K562 (cell line): Measurements from ENCODE around the gene GOLT1A. TPM values are rescaled to one million over a fixed set of nuclear protein-coding genes. Genes with fewer than 3 reads are reported as not detected.

ENCODE experiments used
- ATAC-seq: fragments of 200-7000 bp; cut with Tn5 transposase; 3 replicates; pipeline ENCODE4 v1.9.1; 2020; ENCODE audit warnings: moderate library complexity
- BruUV-seq: library from RNA; stranded (reverse); fragments of 400-500 nt; replicated peaks from 2 replicates; lab custom pipeline; 2021; lab: Mats Ljungman, UMichigan
- CTCF ChIA-PET: fragments of 300-600 bp; formaldehyde crosslinking; extraction: SDS; loops from one replicate; lab custom pipeline; 2021; ENCODE audit warnings: low intra/inter-chr PET ratio; lab: Yijun Ruan, JAX
- POLR2A ChIA-PET: fragments of 300-600, 350-650 bp; sonication (Branson Sonifier 250); formaldehyde crosslinking; extraction: SDS; loops from one replicate; lab custom pipeline; 2021; ENCODE audit warnings: antibody characterized with exemption, inconsistent platforms; lab: Yijun Ruan, JAX
- DNase-seq, 4 experiments: peaks; one replicate each; pipeline versions ENCODE4 v3.0.0 to v3.0.0-alpha.2; 2011 to 2018; ENCODE audit warnings: low spot score in 3 of 4, mixed read lengths in 3 of 4; ENCODE audit errors: extremely low read depth in 1 of 4
- FAIRE-seq: peaks from 2 replicates; lab custom pipeline; 2011; peaks lifted over from hg19 to GRCh38; lab: Jason Lieb, UNC
- H2AFZ ChIP-seq: 2 replicates; pipeline ENCODE4 v1.6.0; 2011; ENCODE audit warnings: low read depth, low read length, control low read depth, inconsistent platforms
- H3K27ac ChIP-seq: fragments of 200-600 bp; 3 replicates; pipeline ENCODE4 v1.8.0; 2011; ENCODE audit warnings: low read depth, mild to moderate bottlenecking, control low read depth, inconsistent platforms, low read length, moderate library complexity, mixed read lengths; ENCODE audit errors: extremely low read depth
- H3K27me3 ChIP-seq, 2 experiments: fragments of 300-600 bp in 1 of 2; 2 replicates in 1 of 2; 3 replicates in 1 of 2; pipeline versions ENCODE4 v1.6.0 to v1.8.0; 2011; ENCODE audit warnings: inconsistent platforms in 2 of 2, low read length in 2 of 2, mild to moderate bottlenecking in 1 of 2, mixed read lengths in 1 of 2, moderate library complexity in 1 of 2; ENCODE audit not compliant: control insufficient read depth in 2 of 2, insufficient read depth in 2 of 2
- H3K36me3 ChIP-seq: fragments of 300-600 bp; 3 replicates; pipeline ENCODE4 v1.8.0; 2011; ENCODE audit warnings: mild to moderate bottlenecking, low read length, inconsistent platforms; ENCODE audit not compliant: control insufficient read depth, insufficient read depth
- H3K4me1 ChIP-seq, 2 experiments: fragments of 200-600 bp in 1 of 2; replicated peaks in 1 of 2; 2 replicates in 1 of 2; 3 replicates in 1 of 2; pipeline versions ENCODE4 v1.5.1 to v1.8.0; 2011; ENCODE audit warnings: inconsistent platforms in 2 of 2, low read length in 2 of 2, mild to moderate bottlenecking in 1 of 2, mixed read lengths in 1 of 2, moderate library complexity in 1 of 2; ENCODE audit not compliant: control insufficient read depth in 2 of 2, insufficient read depth in 2 of 2
- H3K4me2 ChIP-seq: 2 replicates; pipeline ENCODE4 v1.6.1; 2011; ENCODE audit warnings: low read length, control low read depth, inconsistent platforms, mixed read lengths; ENCODE audit not compliant: insufficient read depth
- H3K4me3 ChIP-seq: fragments of 200-600 bp; sonication (generic), shearing (Covaris generic); 2 replicates; pipeline ENCODE4 v1.5.1; 2016; ENCODE audit warnings: control low read depth, inconsistent platforms
- H3K79me2 ChIP-seq: fragments of 200-600 bp; 3 replicates; pipeline ENCODE4 v1.8.0; 2011; ENCODE audit warnings: low read length, inconsistent platforms; ENCODE audit not compliant: control insufficient read depth, insufficient read depth
- H3K9ac ChIP-seq, 2 experiments: 2 replicates each; pipeline versions ENCODE4 v1.6.0 to v1.6.1; 2011; ENCODE audit warnings: low read depth in 2 of 2, low read length in 2 of 2, control low read depth in 1 of 2, inconsistent platforms in 1 of 2, mild to moderate bottlenecking in 1 of 2, mixed read lengths in 1 of 2; ENCODE audit not compliant: insufficient read depth in 1 of 2
- H3K9me1 ChIP-seq: one replicate; pipeline ENCODE4 v1.6.0; 2011; ENCODE audit warnings: inconsistent platforms, mild to moderate bottlenecking, low read length, moderate library complexity; ENCODE audit not compliant: control insufficient read depth, insufficient read depth
- H3K9me3 ChIP-seq: replicated peaks from 2 replicates; pipeline ENCODE4 v1.5.1; 2011; ENCODE audit warnings: low read depth, low read length, inconsistent platforms; ENCODE audit not compliant: control insufficient read depth, insufficient read depth
- H4K20me1 ChIP-seq: replicated peaks from 2 replicates; pipeline ENCODE4 v1.6.1; 2011; ENCODE audit warnings: low read length, inconsistent platforms, mixed read lengths; ENCODE audit not compliant: control insufficient read depth, insufficient read depth
- CBX5 ChIP-seq: IDR thresholded peaks from 2 replicates; pipeline ENCODE4 v1.6.1; 2014; ENCODE audit warnings: low read depth, borderline replicate concordance
- E2F3 ChIP-seq: fragments of 250-450 bp; sonication (Bioruptor Pico); IDR thresholded peaks from 2 replicates; pipeline ENCODE4 v1.4.0; 2020; ENCODE audit warnings: mild to moderate bottlenecking
- MAZ ChIP-seq, 2 experiments: fragments of 450-650 bp in 1 of 2; sonication (generic) in 1 of 2; formaldehyde crosslinking; IDR thresholded peaks in 1 of 2; conservative IDR thresholded peaks in 1 of 2; 2 replicates each; pipeline versions ENCODE4 v1.4.0 to v1.5.0; 2020; ENCODE audit warnings: mild to moderate bottlenecking in 1 of 2, missing genetic modification reagents in 1 of 2
- MEIS2 ChIP-seq: fragments of 450-650 bp; IDR thresholded peaks from 2 replicates; pipeline ENCODE4 v1.6.1; 2014; ENCODE audit warnings: mild to moderate bottlenecking; ENCODE audit not compliant: partially characterized antibody
- STAG1 ChIP-seq: sonication (generic); formaldehyde crosslinking; IDR thresholded peaks from 2 replicates; pipeline ENCODE4 v1.5.0; 2020; ENCODE audit warnings: missing genetic modification reagents, borderline replicate concordance
- WGBS: fragments of 100-300 bp; shearing (Covaris generic); methylation state at CpG from one replicate; pipeline ENCODE4 v1.1.6; 2016; ENCODE audit warnings: low coverage, mixed read lengths; ENCODE audit not compliant: insufficient coverage; ENCODE audit errors: missing lambda C conversion rate; 5-methylcytosine and 5-hydroxymethylcytosine counted together
- in situ Hi-C: fragments of 300-500 bp; cut with MboI; formaldehyde crosslinking; loops from 4 replicates; pipeline ENCODE4 v1.15.0; 2018; ENCODE audit warnings: inconsistent platforms, mixed read lengths
- intact Hi-C: fragments of 100-400 bp; cut with micrococcal nuclease; formaldehyde crosslinking; loops from 2 replicates; pipeline ENCODE4 v1.14.2; 2022
- polyA plus RNA-seq, 8 experiments: library from polyadenylated mRNA; depleted of rRNA in 4 of 8; stranded (reverse) in 5 of 8; unstranded in 3 of 8; fragments of >200 nt; fragmentation: Nextera tagmentation in 2 of 8; fragmentation: Illumina TruSeq in 1 of 8; extraction: Ambion mirVana in 2 of 8; extraction: Trizol in 1 of 8; gene quantifications; 2 replicates each; pipeline versions ENCODE4 v1.2.1 to v1.2.3, GENCODE V29; 2011 to 2014; ENCODE audit warnings: inconsistent platforms in 1 of 8, missing spikeins in 1 of 8
- total RNA-seq, 7 experiments: library from RNA; depleted of rRNA in 6 of 7; stranded (reverse); fragments of >200 nt in 6 of 7; fragmentation: Illumina TruSeq in 2 of 7; extraction: Trizol in 2 of 7; gene quantifications; 2 replicates each; pipeline versions ENCODE4 v1.2.1 to v1.2.3, GENCODE V29; 2011 to 2021; ENCODE audit warnings: low replicate concordance in 1 of 7
- TF ChIP-seq, protein P1 (sequence below): sonication (generic); formaldehyde crosslinking; IDR thresholded peaks from 2 replicates; pipeline ENCODE4 v1.8.0; 2022; ENCODE audit warnings: missing genetic modification reagents, mild to moderate bottlenecking, moderate library complexity, borderline replicate concordance
- TF ChIP-seq, protein P2 (sequence below): fragments of 450-650 bp; IDR thresholded peaks from 2 replicates; pipeline ENCODE4 v1.6.1; 2016; ENCODE audit warnings: mild to moderate bottlenecking, moderate library complexity

The GOLT1A gene
- total and polyA plus RNA-seq, 9 of the 15 experiments (the other 6 are each of a cell fraction or from before 2014, with no cell fraction given) = not detected

DNA sequence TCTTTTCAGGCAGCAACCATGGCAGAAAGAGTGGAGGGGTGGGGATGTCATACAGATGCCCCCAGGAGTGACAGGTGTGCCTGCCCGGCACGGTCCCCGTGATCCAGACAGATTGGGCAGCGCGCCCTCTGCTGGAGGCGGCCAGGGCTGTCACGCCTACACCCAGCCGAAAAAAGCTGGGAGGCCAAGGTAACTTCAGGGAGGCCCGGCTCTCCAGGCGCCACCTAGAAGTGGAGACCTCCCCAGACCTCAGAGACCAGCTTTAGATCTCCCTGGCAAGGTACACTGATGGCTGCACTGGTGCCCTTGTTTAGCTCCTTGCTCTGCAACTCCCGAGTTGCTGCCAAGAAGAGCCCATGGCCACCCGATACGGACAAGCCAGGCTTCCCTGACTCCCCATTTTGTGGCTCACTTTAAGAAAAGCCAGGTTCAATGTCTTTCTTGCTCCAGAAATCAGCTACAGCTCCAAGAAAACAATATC lies 6.6 kb downstream of the GOLT1A start:
- Histone ChIP-seq H3K4me1 (peaks cover 0 to 2% of the 10 kb centered on the region in 2 experiments; a peak in 1 of 5 replicates), H3K9me1 (no peaks in the 10 kb centered on the region), H3K36me3 (no peaks in the 10 kb centered on the region), H3K79me2 (no peaks in the 10 kb centered on the region), H3K27me3 (peaks cover 7 to 35% of the 10 kb centered on the region in 2 experiments; a peak in 4 of 5 replicates), H3K4me2 (no peak overlapping the region), H3K4me3 (no peak overlapping the region), H2AFZ (no peak overlapping the region), H4K20me1 (no peaks in the 10 kb centered on the region), H3K9ac (no peak overlapping the region), H3K27ac (no peak overlapping the region), H3K9me3 (no peaks in the 10 kb centered on the region)
- intact Hi-C loops (loop anchor here (1.0 to 5.0 kb wide), 3 partner anchors 45 to 346 kb away; partner anchors contain the start of genes PIK3C2B and SNRPE), in situ Hi-C loops (no loop called here)
- no TSS peak for BruUV-seq
- POLR2A ChIA-PET = interaction anchor here (0.8 to 1.3 kb wide), 3 partner anchors 9 to 75 kb away, joined by 3 to 6 read pairs (median 4); no protein-coding TSS in a partner anchor
- CTCF ChIA-PET = interaction anchor here (0.6 to 1.0 kb wide), 3 partner anchors 45 to 346 kb away, joined by 3 to 5 read pairs (median 3); partner anchors contain the start of gene SNRPE
- ATAC-seq (peak; percentile 100), DNase-seq (peak; percentile 70 to 91 (median 87)), FAIRE-seq (peak; percentile 76)
- 2% methylated on average over 13 of the region's 13 CpGs for WGBS
- TF ChIP-seq, protein P1, sequence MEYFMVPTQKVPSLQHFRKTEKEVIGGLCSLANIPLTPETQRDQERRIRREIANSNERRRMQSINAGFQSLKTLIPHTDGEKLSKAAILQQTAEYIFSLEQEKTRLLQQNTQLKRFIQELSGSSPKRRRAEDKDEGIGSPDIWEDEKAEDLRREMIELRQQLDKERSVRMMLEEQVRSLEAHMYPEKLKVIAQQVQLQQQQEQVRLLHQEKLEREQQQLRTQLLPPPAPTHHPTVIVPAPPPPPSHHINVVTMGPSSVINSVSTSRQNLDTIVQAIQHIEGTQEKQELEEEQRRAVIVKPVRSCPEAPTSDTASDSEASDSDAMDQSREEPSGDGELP (CRISPR knock-in tag) = 0 out of 2 replicates have a peak, but pooled peaks have one; percentile 17
- TF ChIP-seq MAZ (CRISPR knock-in tag; conservative IDR thresholded peaks at IDR 0.05 in 1 of 2, IDR thresholded peaks at IDR 0.05 in 1 of 2) (peak in 1 of 2 experiments; percentile 43; a peak in 2 of 4 replicates), STAG1 (CRISPR knock-in tag) (peak; percentile 57; the same call in 1 of the 2 replicates), E2F3 (CRISPR knock-in tag) (0 out of 2 replicates have a peak, but pooled peaks have one; percentile 28), CBX5 (0 out of 2 replicates have a peak, but pooled peaks have one; percentile 16), MEIS2 (peak; percentile 31)
- TF ChIP-seq, protein P2, sequence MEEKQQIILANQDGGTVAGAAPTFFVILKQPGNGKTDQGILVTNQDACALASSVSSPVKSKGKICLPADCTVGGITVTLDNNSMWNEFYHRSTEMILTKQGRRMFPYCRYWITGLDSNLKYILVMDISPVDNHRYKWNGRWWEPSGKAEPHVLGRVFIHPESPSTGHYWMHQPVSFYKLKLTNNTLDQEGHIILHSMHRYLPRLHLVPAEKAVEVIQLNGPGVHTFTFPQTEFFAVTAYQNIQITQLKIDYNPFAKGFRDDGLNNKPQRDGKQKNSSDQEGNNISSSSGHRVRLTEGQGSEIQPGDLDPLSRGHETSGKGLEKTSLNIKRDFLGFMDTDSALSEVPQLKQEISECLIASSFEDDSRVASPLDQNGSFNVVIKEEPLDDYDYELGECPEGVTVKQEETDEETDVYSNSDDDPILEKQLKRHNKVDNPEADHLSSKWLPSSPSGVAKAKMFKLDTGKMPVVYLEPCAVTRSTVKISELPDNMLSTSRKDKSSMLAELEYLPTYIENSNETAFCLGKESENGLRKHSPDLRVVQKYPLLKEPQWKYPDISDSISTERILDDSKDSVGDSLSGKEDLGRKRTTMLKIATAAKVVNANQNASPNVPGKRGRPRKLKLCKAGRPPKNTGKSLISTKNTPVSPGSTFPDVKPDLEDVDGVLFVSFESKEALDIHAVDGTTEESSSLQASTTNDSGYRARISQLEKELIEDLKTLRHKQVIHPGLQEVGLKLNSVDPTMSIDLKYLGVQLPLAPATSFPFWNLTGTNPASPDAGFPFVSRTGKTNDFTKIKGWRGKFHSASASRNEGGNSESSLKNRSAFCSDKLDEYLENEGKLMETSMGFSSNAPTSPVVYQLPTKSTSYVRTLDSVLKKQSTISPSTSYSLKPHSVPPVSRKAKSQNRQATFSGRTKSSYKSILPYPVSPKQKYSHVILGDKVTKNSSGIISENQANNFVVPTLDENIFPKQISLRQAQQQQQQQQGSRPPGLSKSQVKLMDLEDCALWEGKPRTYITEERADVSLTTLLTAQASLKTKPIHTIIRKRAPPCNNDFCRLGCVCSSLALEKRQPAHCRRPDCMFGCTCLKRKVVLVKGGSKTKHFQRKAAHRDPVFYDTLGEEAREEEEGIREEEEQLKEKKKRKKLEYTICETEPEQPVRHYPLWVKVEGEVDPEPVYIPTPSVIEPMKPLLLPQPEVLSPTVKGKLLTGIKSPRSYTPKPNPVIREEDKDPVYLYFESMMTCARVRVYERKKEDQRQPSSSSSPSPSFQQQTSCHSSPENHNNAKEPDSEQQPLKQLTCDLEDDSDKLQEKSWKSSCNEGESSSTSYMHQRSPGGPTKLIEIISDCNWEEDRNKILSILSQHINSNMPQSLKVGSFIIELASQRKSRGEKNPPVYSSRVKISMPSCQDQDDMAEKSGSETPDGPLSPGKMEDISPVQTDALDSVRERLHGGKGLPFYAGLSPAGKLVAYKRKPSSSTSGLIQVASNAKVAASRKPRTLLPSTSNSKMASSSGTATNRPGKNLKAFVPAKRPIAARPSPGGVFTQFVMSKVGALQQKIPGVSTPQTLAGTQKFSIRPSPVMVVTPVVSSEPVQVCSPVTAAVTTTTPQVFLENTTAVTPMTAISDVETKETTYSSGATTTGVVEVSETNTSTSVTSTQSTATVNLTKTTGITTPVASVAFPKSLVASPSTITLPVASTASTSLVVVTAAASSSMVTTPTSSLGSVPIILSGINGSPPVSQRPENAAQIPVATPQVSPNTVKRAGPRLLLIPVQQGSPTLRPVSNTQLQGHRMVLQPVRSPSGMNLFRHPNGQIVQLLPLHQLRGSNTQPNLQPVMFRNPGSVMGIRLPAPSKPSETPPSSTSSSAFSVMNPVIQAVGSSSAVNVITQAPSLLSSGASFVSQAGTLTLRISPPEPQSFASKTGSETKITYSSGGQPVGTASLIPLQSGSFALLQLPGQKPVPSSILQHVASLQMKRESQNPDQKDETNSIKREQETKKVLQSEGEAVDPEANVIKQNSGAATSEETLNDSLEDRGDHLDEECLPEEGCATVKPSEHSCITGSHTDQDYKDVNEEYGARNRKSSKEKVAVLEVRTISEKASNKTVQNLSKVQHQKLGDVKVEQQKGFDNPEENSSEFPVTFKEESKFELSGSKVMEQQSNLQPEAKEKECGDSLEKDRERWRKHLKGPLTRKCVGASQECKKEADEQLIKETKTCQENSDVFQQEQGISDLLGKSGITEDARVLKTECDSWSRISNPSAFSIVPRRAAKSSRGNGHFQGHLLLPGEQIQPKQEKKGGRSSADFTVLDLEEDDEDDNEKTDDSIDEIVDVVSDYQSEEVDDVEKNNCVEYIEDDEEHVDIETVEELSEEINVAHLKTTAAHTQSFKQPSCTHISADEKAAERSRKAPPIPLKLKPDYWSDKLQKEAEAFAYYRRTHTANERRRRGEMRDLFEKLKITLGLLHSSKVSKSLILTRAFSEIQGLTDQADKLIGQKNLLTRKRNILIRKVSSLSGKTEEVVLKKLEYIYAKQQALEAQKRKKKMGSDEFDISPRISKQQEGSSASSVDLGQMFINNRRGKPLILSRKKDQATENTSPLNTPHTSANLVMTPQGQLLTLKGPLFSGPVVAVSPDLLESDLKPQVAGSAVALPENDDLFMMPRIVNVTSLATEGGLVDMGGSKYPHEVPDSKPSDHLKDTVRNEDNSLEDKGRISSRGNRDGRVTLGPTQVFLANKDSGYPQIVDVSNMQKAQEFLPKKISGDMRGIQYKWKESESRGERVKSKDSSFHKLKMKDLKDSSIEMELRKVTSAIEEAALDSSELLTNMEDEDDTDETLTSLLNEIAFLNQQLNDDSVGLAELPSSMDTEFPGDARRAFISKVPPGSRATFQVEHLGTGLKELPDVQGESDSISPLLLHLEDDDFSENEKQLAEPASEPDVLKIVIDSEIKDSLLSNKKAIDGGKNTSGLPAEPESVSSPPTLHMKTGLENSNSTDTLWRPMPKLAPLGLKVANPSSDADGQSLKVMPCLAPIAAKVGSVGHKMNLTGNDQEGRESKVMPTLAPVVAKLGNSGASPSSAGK = no peak
